Osteocyte (in vitro differentiated cells): Measurements from ENCODE around the gene ABCG5. TPM values are rescaled to one million over a fixed set of nuclear protein-coding genes. Genes with fewer than 3 reads are reported as not detected.
A peak's percentile ranks its signal among the peaks of the same experiment; 100 is the strongest.

Source experiments
- DNase-seq: peaks from one replicate; pipeline ENCODE4 v3.0.0; 2021; ENCODE audit warnings: mixed read lengths; ENCODE audit not compliant: unreplicated experiment; ENCODE audit errors: extremely low spot score
- H3K27ac Mint-ChIP-seq: one replicate; pipeline ENCODE4 v1.8.0; 2021; ENCODE audit warnings: mild to moderate bottlenecking, mixed read lengths; ENCODE audit not compliant: unreplicated experiment
- H3K27me3 Mint-ChIP-seq: one replicate; pipeline ENCODE4 v1.8.0; 2021; ENCODE audit warnings: mixed read lengths; ENCODE audit not compliant: unreplicated experiment
- H3K36me3 Mint-ChIP-seq: one replicate; pipeline ENCODE4 v1.8.0; 2021; ENCODE audit warnings: mixed read lengths; ENCODE audit not compliant: unreplicated experiment
- H3K4me1 Mint-ChIP-seq: one replicate; pipeline ENCODE4 v1.8.0; 2021; ENCODE audit warnings: mixed read lengths; ENCODE audit not compliant: unreplicated experiment
- H3K4me3 Mint-ChIP-seq: one replicate; pipeline ENCODE4 v1.8.0; 2021; ENCODE audit warnings: mild to moderate bottlenecking, moderate library complexity, mixed read lengths; ENCODE audit not compliant: unreplicated experiment
- H3K9me3 Mint-ChIP-seq: one replicate; pipeline ENCODE4 v1.8.0; 2021; ENCODE audit warnings: mixed read lengths; ENCODE audit not compliant: unreplicated experiment
- CTCF ChIP-seq: fragments of 200-600 bp; sonication (generic); IDR thresholded peaks from 2 replicates; pipeline ENCODE4 v1.5.0; 2021; ENCODE audit warnings: antibody characterized with exemption, mild to moderate bottlenecking, moderate library complexity
- total RNA-seq: library from RNA; stranded (reverse); gene quantifications from 2 replicates; pipeline ENCODE4 v1.2.1, GENCODE V29; 2021

The ABCG5 gene
- total RNA-seq, 1 donor from 2014 or later, result not detected

GRCh38 chr2:43851011-43851980 lies 12.7 kb upstream of the ABCG5 start:
- Mint-ChIP-seq H3K4me3 (no peak overlapping the region), H3K9me3 (no peaks in the 10 kb centered on the region), H3K27me3 (peaks cover 34% of the 10 kb centered on the region), H3K27ac (no peak overlapping the region), H3K36me3 (no peaks in the 10 kb centered on the region), H3K4me1 (no peaks in the 10 kb centered on the region)
- no peak for TF ChIP-seq CTCF
- peak; percentile 82 for DNase-seq

GRCh38 chr2:43848214-43848613 lies 9.6 kb upstream of the ABCG5 start:
- Mint-ChIP-seq H3K9me3 (no peaks in the 10 kb centered on the region), H3K4me3 (no peak overlapping the region), H3K27ac (no peak overlapping the region), H3K4me1 (no peaks in the 10 kb centered on the region), H3K27me3 (peaks cover 13% of the 10 kb centered on the region), H3K36me3 (no peaks in the 10 kb centered on the region)
- TF ChIP-seq CTCF, result no peak
- no peak for DNase-seq

GRCh38 chr2:43846140-43846793 lies 7.6 kb upstream of the ABCG5 start:
- H3K36me3 Mint-ChIP-seq, result no peaks in the 10 kb centered on the region
- H3K27ac Mint-ChIP-seq, result no peak overlapping the region

GRCh38 chr2:43845181-43845580 lies 6.5 kb upstream of the ABCG5 start:
- H3K27me3 Mint-ChIP-seq, result peaks cover 13% of the 10 kb centered on the region
- TF ChIP-seq CTCF, result no peak
- no peak overlapping the region for H3K27ac Mint-ChIP-seq
- H3K36me3 Mint-ChIP-seq, result no peaks in the 10 kb centered on the region
- H3K9me3 Mint-ChIP-seq, result no peaks in the 10 kb centered on the region
- H3K4me3 Mint-ChIP-seq, result no peak overlapping the region
- DNase-seq, result no peak
- no peaks in the 10 kb centered on the region for H3K4me1 Mint-ChIP-seq

More at GRCh38 chr2:43846140-43846793, 7.6 kb upstream of the ABCG5 start:
- DNase-seq, result peak; percentile 67
- no peak overlapping the region for H3K4me3 Mint-ChIP-seq
- no peaks in the 10 kb centered on the region for H3K4me1 Mint-ChIP-seq
- no peak for TF ChIP-seq CTCF
- no peaks in the 10 kb centered on the region for H3K9me3 Mint-ChIP-seq
- peaks cover 13% of the 10 kb centered on the region for H3K27me3 Mint-ChIP-seq

- Mint-ChIP-seq H3K27ac (no peak overlapping the region), H3K4me3 (no peak overlapping the region), H3K27me3 (peaks cover 13% of the 10 kb centered on the region), H3K9me3 (no peaks in the 10 kb centered on the region), H3K36me3 (no peaks in the 10 kb centered on the region), H3K4me1 (peaks cover 4% of the 10 kb centered on the region)
- no peak for TF ChIP-seq CTCF
- no peak for DNase-seq
These were observed 4.2 kb upstream of the ABCG5 start for GRCh38 chr2:43842866-43843226.
